GM10248 (cell line): ENCODE results near the gene PROM1.

Experiments used
- CTCF ChIA-PET: fragments of 300-600 bp; sonication (Branson Sonifier 250); formaldehyde crosslinking; extraction: SDS; loops from one replicate; lab custom pipeline; 2021; ENCODE audit warnings: antibody characterized with exemption; lab: Yijun Ruan, JAX
- POLR2A ChIA-PET: fragments of 350-650 bp; sonication (Branson Sonifier 250); formaldehyde crosslinking; extraction: SDS; loops from one replicate; lab custom pipeline; 2020; ENCODE audit warnings: antibody characterized with exemption; lab: Yijun Ruan, JAX
- DNase-seq: peaks from one replicate; pipeline ENCODE4 v3.0.0; 2012; ENCODE audit errors: extremely low spot score
- TF ChIP-seq, protein P1 (sequence below): IDR thresholded peaks from 2 replicates; pipeline ENCODE4 v1.5.1; 2012; ENCODE audit warnings: mild to moderate bottlenecking, low read depth; ENCODE audit errors: extremely low read depth, missing control alignments, control extremely low read depth

Gene PROM1

DNA sequence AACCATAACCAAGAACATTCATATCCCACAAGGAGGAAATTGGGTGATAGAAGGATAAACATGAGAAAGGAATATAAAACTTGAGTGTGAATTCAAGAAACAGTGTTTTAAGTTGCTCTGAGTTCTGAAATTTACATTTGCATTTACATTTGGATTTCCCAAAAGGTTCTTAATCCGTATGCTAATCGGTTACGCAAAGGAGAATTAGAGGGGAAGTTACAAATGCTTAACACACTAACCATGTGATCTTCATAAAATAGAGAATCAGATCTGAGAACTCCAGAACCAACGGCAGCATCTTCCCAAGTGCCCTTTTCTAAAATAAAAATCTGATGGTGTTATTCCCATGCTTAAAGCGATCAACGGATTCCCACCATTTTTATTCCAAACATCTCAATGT lies 48.0 kb downstream of the PROM1 start:
- DNase-seq: no peak
- TF ChIP-seq, protein P1, sequence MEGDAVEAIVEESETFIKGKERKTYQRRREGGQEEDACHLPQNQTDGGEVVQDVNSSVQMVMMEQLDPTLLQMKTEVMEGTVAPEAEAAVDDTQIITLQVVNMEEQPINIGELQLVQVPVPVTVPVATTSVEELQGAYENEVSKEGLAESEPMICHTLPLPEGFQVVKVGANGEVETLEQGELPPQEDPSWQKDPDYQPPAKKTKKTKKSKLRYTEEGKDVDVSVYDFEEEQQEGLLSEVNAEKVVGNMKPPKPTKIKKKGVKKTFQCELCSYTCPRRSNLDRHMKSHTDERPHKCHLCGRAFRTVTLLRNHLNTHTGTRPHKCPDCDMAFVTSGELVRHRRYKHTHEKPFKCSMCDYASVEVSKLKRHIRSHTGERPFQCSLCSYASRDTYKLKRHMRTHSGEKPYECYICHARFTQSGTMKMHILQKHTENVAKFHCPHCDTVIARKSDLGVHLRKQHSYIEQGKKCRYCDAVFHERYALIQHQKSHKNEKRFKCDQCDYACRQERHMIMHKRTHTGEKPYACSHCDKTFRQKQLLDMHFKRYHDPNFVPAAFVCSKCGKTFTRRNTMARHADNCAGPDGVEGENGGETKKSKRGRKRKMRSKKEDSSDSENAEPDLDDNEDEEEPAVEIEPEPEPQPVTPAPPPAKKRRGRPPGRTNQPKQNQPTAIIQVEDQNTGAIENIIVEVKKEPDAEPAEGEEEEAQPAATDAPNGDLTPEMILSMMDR: no peak
- ChIA-PET POLR2A (no interaction called here), CTCF (no interaction called here)

DNA sequence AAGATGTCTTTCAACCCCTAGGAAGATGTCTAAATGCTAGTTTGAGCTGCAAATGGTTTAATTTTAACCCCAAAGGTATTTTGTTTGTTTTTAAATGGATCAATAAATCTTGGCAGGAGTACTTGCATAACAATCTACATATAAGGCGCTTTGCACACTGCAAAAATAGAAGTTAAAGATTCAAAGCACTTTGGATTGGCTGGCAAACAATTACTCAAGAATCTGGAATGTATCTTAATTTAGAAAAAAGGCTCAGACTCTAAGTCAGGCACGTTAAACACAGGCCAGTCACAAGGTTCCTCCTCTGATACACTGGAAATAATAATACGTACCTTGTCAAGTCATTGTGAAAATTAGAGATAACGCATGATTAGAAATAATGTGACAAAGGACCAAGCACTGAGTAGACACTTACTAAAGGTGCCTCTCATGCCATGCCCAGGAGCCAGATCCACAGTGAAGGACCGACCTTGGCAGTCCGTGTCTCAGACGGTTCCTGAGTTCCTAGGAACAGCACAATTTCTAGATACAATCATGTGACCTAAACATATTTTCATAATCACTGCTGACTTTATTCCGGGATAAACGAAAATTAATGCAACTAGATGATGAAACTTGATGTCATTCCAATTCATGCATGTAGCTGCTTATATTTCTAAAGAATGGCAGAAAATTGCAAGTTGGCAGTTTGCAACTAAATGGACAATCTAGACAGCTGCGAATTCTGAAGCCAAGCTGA lies 49.6 kb downstream of the PROM1 start:
- TF ChIP-seq, protein P1: no peak
- ChIA-PET CTCF (no interaction called here), POLR2A (no interaction called here)
- no peak for DNase-seq

DNA sequence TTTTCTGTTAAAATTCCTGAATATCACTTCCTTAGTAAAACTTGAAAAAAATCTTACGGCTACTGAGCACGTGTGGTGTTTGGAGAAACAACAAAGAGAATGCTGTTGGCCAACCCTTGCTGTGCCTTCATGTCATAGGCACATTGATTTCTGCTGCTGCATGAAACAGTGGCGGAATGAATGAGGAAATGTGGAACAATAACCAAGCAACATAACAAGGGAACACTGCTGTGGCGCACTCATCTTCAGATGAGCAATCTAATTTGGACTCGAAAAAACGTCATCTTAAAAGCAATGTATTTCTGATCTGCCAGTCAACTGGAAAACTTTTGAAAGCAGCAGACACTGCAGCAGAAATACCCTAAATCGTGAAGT lies 51.4 kb downstream of the PROM1 start:
- DNase-seq: no peak
- TF ChIP-seq, protein P1: no peak
- ChIA-PET CTCF (no interaction called here), POLR2A (interaction anchor here (0.6 kb wide), 1 partner anchor 1266 kb away, joined by 3 read pairs; no protein-coding TSS in a partner anchor)

DNA sequence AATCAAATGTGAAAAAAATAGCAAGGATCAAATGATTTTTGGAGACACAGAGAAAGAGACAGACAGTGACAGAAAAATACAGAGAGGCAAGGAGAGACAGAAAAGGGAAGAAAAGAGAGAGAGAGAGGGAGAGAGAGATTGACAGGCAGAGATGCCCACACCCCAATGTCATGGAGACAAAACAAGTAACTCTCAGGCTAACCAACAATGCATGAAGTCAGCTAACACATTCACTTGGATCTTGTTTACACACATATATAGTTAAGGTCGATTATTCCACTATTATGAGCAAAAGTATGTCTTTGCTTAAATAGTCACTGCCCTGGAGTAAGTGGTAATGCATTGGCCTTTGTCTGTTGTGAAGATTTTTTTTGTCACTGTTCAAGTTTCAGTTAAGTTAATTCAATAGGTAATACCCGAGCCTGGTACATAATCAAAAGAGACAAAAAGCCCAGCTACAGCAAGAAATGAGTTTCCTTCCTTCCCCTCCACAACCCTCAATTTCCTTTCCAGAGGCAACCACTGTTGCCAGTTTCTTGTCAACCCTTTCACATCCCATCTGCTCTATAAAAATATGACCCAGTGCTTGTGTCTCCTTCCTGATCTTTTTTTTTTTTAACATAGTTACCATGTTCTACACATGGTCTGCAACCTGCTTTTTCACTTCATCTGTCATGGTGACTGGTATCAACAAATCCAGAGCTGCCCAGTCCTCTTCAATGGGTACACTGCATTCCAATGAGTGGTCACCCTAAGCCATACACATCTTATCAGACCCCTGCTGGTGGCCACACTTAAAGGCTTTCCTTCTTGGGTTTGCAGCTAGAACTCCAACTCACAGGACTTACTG lies 52.1 kb downstream of the PROM1 start:
- CTCF ChIA-PET: no interaction called here
- DNase-seq: no peak
- POLR2A ChIA-PET: no interaction called here
- TF ChIP-seq, protein P1: no peak

DNA sequence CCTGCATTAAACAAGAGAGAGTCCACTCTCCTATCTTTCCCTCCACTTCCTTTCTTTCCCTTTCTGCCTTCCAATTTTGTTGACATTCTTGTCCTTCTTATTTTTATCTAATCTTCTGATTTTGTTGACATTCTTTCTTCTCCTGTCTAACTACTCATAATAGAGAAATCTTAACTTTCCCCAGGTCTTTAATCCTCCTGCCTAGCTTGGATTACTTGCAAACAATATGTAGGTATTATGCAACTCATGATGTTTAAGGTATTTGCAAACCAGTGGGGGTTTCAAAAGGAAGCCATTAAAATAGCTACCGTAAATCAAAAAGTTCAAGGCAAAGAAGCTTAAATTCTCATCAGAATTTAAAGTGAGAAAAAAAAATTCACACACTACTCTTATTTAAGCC lies 53.9 kb downstream of the PROM1 start:
- CTCF ChIA-PET: interaction anchor here (0.6 to 1.6 kb wide), 7 partner anchors 10 to 235 kb away, joined by 3 to 8 read pairs (median 4); no protein-coding TSS in a partner anchor
- DNase-seq: no peak
- POLR2A ChIA-PET: no interaction called here
- TF ChIP-seq, protein P1: no peak

DNA sequence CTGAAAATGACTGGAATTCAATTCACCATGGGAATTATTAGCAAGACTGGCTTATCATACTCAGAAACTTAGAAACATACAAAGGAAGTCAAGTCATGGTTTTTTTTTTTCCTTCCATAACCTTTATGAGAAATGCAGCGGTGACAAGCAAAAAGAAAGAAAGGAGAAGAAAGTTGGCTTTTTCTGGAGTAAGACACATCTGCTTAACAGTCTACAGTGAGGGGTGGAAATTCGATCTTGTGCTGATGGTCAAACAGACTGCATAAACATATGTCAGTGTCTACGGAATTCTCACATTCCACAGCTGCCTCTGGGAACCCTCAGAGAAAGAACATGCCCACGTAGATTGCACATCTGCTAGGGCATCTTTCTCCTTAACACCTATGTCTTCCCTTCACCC lies 54.6 kb downstream of the PROM1 start:
- TF ChIP-seq, protein P1: no peak
- CTCF ChIA-PET: interaction anchor here (0.9 to 2.6 kb wide), 3 partner anchors 21 to 236 kb away, joined by 3 to 27 read pairs (median 3); no protein-coding TSS in a partner anchor
- POLR2A ChIA-PET: no interaction called here
- DNase-seq: no peak
